PFSK-1 (cell line): ENCODE data around the gene NFKBIA.

ENCODE experiments used
- FOXP2 ChIP-seq: optimal IDR thresholded peaks from 2 replicates; pipeline ENCODE3; 2011; ENCODE audit warnings: borderline replicate concordance, control low read depth, inconsistent platforms; ENCODE audit not compliant: insufficient read depth; ENCODE audit errors: extremely low read length, extremely low read depth
- TAF1 ChIP-seq: IDR thresholded peaks from 2 replicates; pipeline ENCODE4 v1.6.1; 2012; ENCODE audit warnings: low read length, control low read depth, borderline replicate concordance; ENCODE audit not compliant: insufficient read depth

DNA sequence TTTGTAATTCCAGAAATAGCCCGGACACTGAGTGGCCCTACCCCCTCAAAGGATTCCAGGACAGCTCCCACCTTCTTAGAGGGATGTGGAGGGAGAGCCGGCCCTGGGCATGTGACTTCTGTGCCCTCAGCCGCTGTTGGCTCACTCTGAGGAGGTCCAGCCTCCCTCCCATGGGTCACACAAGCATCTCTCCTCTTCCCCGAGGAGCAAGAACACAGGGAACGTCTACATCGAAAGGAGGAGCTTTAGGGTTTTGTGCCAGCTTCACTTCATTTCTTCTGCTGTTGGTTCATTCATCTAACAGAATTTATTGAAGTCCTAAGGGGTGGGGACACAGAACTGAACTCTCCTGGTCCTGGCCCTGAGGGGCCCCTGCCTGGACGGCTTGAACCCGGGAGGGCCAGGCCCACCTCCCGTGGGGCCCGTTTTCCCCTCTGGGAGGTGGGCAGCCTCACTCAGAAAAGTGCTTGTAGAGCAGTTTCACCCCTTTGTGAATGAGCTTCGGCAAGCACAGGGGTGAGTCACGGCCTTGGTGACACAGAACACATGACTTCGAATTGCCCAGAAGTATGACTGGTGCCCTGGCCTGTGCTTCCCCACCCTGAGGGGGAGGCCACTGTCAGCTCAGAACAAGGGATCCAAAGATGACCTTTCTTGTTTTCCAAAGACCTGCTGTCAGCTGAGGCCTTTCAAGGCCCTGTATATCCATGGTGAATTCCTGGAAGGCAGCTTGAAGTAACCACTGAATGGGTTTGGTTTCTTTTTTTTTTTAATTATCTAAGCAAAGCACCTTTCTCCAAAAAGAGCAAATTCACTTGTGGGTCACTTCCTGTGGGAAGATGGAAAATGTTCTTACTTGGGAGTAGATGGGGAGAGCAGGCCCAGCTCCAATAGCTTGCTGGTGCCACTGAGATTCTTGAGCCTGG, 39.2 kb downstream of the NFKBIA start:
- no peak for TF ChIP-seq FOXP2
- no peak for TF ChIP-seq TAF1
